ENCODE results near the gene ENGASE. TPM values are rescaled to one million over a fixed set of nuclear protein-coding genes. Genes with fewer than 3 reads are reported as not detected.

The ENGASE gene
- total and polyA plus RNA-seq, 9 of the 15 experiments (the other 6 are each of a cell fraction or from before 2014, with no cell fraction given), result 0.06 to 45.5 (median 13.9) TPM

GRCh38 chr17:79036181-79036580 is 38.4 kb upstream of the ENGASE start:
- Histone ChIP-seq H3K27ac (ENCODE audit: extremely low read depth, low read depth, low read length) (no peak overlapping the region), H3K36me3 (ENCODE audit: control insufficient read depth, insufficient read depth, low read length) (no peaks in the 10 kb centered on the region), H3K9me1 (ENCODE audit: control insufficient read depth, insufficient read depth, low read length) (no peaks in the 10 kb centered on the region), H2AFZ (ENCODE audit: low read depth, low read length) (no peak overlapping the region), H4K20me1 (replicated peaks; ENCODE audit: control insufficient read depth, insufficient read depth, low read length) (peaks cover 4% of the 10 kb centered on the region; the same call in 1 of the 2 replicates), H3K9ac (ENCODE audit: insufficient read depth in 1 of 2, low read depth in 2 of 2, low read length in 2 of 2) (no peak overlapping the region), H3K4me3 (no peak overlapping the region), H3K79me2 (ENCODE audit: control insufficient read depth, insufficient read depth, low read length) (no peaks in the 10 kb centered on the region), H3K27me3 (ENCODE audit: control insufficient read depth in 2 of 2, insufficient read depth in 2 of 2, low read length in 2 of 2) (peaks cover 45 to 77% of the 10 kb centered on the region in 2 experiments), H3K4me2 (ENCODE audit: insufficient read depth, low read length) (no peak overlapping the region), H3K4me1 (replicated peaks in 1 of 2; ENCODE audit: control insufficient read depth in 2 of 2, insufficient read depth in 2 of 2, low read length in 2 of 2) (no peaks in the 10 kb centered on the region), H3K9me3 (replicated peaks; ENCODE audit: control insufficient read depth, insufficient read depth, low read depth, low read length) (no peaks in the 10 kb centered on the region)
- no TSS peak for BruUV-seq (replicated peaks)
- ChIA-PET CTCF (ENCODE audit: low intra/inter-chr PET ratio) (no interaction called here), POLR2A (no interaction called here)
- WGBS (ENCODE audit: insufficient coverage, low coverage, missing lambda C conversion rate), result under 1% methylated on average over 6 of the region's 6 CpGs
- FAIRE-seq (no peak), DNase-seq (ENCODE audit: extremely low read depth in 1 of 4, low spot score in 3 of 4) (no peak), ATAC-seq (no peak)
- no peak for TF ChIP-seq SMAD1 (IDR thresholded peaks at IDR 0.05; ENCODE audit: low read depth, low read length, partially characterized antibody)
- TF ChIP-seq HDAC3 (IDR thresholded peaks at IDR 0.05; ENCODE audit: borderline replicate concordance, partially characterized antibody), result no peak
- no peak for TF ChIP-seq POLR2G (IDR thresholded peaks at IDR 0.05; ENCODE audit: low read depth, low read length)
- no peak for TF ChIP-seq ZNF3 (CRISPR knock-in tag; IDR thresholded peaks at IDR 0.05)
- in situ Hi-C loops (cut with MboI) (no loop called here), intact Hi-C loops (cut with micrococcal nuclease) (no loop called here)

GRCh38 chr17:79036596-79036995 is 38.0 kb upstream of the ENGASE start:
- peak in 2 of 4 experiments; percentile 1 to 5 for DNase-seq (ENCODE audit: extremely low read depth in 1 of 4, low spot score in 3 of 4)
- Histone ChIP-seq H3K79me2 (ENCODE audit: control insufficient read depth, insufficient read depth, low read length) (no peaks in the 10 kb centered on the region), H3K9ac (ENCODE audit: insufficient read depth in 1 of 2, low read depth in 2 of 2, low read length in 2 of 2) (no peak overlapping the region), H3K27ac (ENCODE audit: extremely low read depth, low read depth, low read length) (no peak overlapping the region), H3K27me3 (ENCODE audit: control insufficient read depth in 2 of 2, insufficient read depth in 2 of 2, low read length in 2 of 2) (peaks cover 45 to 74% of the 10 kb centered on the region in 2 experiments), H3K36me3 (ENCODE audit: control insufficient read depth, insufficient read depth, low read length) (no peaks in the 10 kb centered on the region), H3K4me1 (replicated peaks in 1 of 2; ENCODE audit: control insufficient read depth in 2 of 2, insufficient read depth in 2 of 2, low read length in 2 of 2) (no peaks in the 10 kb centered on the region), H3K9me1 (ENCODE audit: control insufficient read depth, insufficient read depth, low read length) (no peaks in the 10 kb centered on the region), H3K9me3 (replicated peaks; ENCODE audit: control insufficient read depth, insufficient read depth, low read depth, low read length) (no peaks in the 10 kb centered on the region), H4K20me1 (replicated peaks; ENCODE audit: control insufficient read depth, insufficient read depth, low read length) (peaks cover 3% of the 10 kb centered on the region; the same call in 1 of the 2 replicates), H2AFZ (ENCODE audit: low read depth, low read length) (no peak overlapping the region), H3K4me3 (no peak overlapping the region), H3K4me2 (ENCODE audit: insufficient read depth, low read length) (no peak overlapping the region)
- intact Hi-C loops (cut with micrococcal nuclease), result no loop called here
- CTCF ChIA-PET (ENCODE audit: low intra/inter-chr PET ratio), result no interaction called here
- FAIRE-seq, result no peak
- POLR2A ChIA-PET, result no interaction called here
- no peak for TF ChIP-seq MLX (CRISPR knock-in tag; conservative IDR thresholded peaks at IDR 0.05)
- TF ChIP-seq IFI16 (CRISPR knock-in tag; IDR thresholded peaks at IDR 0.05), result no peak
- TF ChIP-seq CEBPG (CRISPR knock-in tag; IDR thresholded peaks at IDR 0.05), result no peak
- 0 out of 4 replicates have a peak, but pooled peaks of 1 of the 2 experiments have one; percentile 16 for TF ChIP-seq CEBPG (tag; conservative IDR thresholded peaks at IDR 0.05 in 1 of 2, IDR thresholded peaks at IDR 0.05 in 1 of 2)
- TF ChIP-seq CEBPB (tag; IDR thresholded peaks at IDR 0.05), result peak; percentile 50
- WGBS (ENCODE audit: insufficient coverage, low coverage, missing lambda C conversion rate), result 2% methylated on average over 3 of the region's 3 CpGs
- ATAC-seq, result no peak
- in situ Hi-C loops (cut with MboI), result no loop called here
- no TSS peak for BruUV-seq (replicated peaks)
